HFFc6 (cell line): ENCODE measurements around the gene DACH2. TPM values are rescaled to one million over a fixed set of nuclear protein-coding genes. Genes with fewer than 3 reads are reported as not detected.
"Not testable (repeated sequence)": the region's sequence is repeated elsewhere in the genome, so short reads cannot be mapped to it uniquely, and the experiment has no call there.

Source experiments
- DNase-seq: peaks from one replicate; pipeline ENCODE4 v3.0.0-alpha.2; 2018
- H3K27ac Mint-ChIP-seq: 2 replicates; pipeline ENCODE4 v1.8.0; 2020; ENCODE audit warnings: mild to moderate bottlenecking, mixed read lengths
- H3K27me3 Mint-ChIP-seq: 2 replicates; pipeline ENCODE4 v1.8.0; 2021; ENCODE audit warnings: mild to moderate bottlenecking, moderate library complexity, mixed read lengths; ENCODE audit not compliant: insufficient read depth
- H3K36me3 Mint-ChIP-seq: 2 replicates; pipeline ENCODE4 v1.8.0; 2021; ENCODE audit warnings: low read depth, mixed read lengths
- H3K4me1 Mint-ChIP-seq: 2 replicates; pipeline ENCODE4 v1.8.0; 2020; ENCODE audit warnings: low read depth, mixed read lengths
- H3K4me3 Mint-ChIP-seq: 2 replicates; pipeline ENCODE4 v1.8.0; 2020; ENCODE audit warnings: mild to moderate bottlenecking, moderate library complexity, mixed read lengths
- H3K9me3 Mint-ChIP-seq: 2 replicates; pipeline ENCODE4 v1.8.0; 2020; ENCODE audit warnings: mild to moderate bottlenecking, mixed read lengths
- CTCF ChIP-seq: fragments of 200-600 bp; sonication (generic); IDR thresholded peaks from 2 replicates; pipeline ENCODE4 v1.5.0; 2021; ENCODE audit warnings: antibody characterized with exemption, mild to moderate bottlenecking
- total RNA-seq, 6 experiments: library from RNA; stranded (reverse); fragmentation: NEBNext Ultra II Directional; extraction: Animal tissue kit (Norgen Biotek cat#: 25700); gene quantifications; 2 replicates in 1 of 6; 3 replicates in 5 of 6; pipeline ENCODE4 v1.2.3, GENCODE V29; 2021

DACH2 gene
- total RNA-seq, 6 experiments from 2014 or later = not detected

GRCh38 chrX:86154553-86154952 is 6.3 kb downstream of the DACH2 start:
- H3K4me3 Mint-ChIP-seq = no peak overlapping the region
- DNase-seq = no peak
- peaks cover under 1% of the 10 kb centered on the region; the same call in 1 of the 2 replicates for H3K4me1 Mint-ChIP-seq
- no peaks in the 10 kb centered on the region for H3K9me3 Mint-ChIP-seq
- no peak overlapping the region for H3K27ac Mint-ChIP-seq
- no peaks in the 10 kb centered on the region for H3K36me3 Mint-ChIP-seq
- no peak for TF ChIP-seq CTCF
- peaks cover 5% of the 10 kb centered on the region; the same call in 1 of the 2 replicates for H3K27me3 Mint-ChIP-seq

GRCh38 chrX:86171366-86171765 is 23.1 kb downstream of the DACH2 start:
- no peaks in the 10 kb centered on the region for H3K4me1 Mint-ChIP-seq
- no peaks in the 10 kb centered on the region for H3K36me3 Mint-ChIP-seq
- H3K27me3 Mint-ChIP-seq = peaks cover 7% of the 10 kb centered on the region; the same call in 1 of the 2 replicates
- no peak overlapping the region for H3K4me3 Mint-ChIP-seq
- TF ChIP-seq CTCF = peak; percentile 67; the same call in 1 of the 2 replicates
- H3K9me3 Mint-ChIP-seq = no peaks in the 10 kb centered on the region
- DNase-seq = peak; percentile 30
- H3K27ac Mint-ChIP-seq = no peak overlapping the region

GRCh38 chrX:86178906-86179305 is 30.7 kb downstream of the DACH2 start:
- no peaks in the 10 kb centered on the region for H3K27me3 Mint-ChIP-seq
- H3K36me3 Mint-ChIP-seq = no peaks in the 10 kb centered on the region
- no peak for DNase-seq
- H3K27ac Mint-ChIP-seq = no peak overlapping the region
- no peak for TF ChIP-seq CTCF
- no peaks in the 10 kb centered on the region for H3K4me1 Mint-ChIP-seq
- H3K9me3 Mint-ChIP-seq = no peaks in the 10 kb centered on the region
- H3K4me3 Mint-ChIP-seq = no peak overlapping the region

- H3K4me3 Mint-ChIP-seq, H3K27me3 Mint-ChIP-seq, H3K27ac Mint-ChIP-seq, H3K9me3 Mint-ChIP-seq, H3K36me3 Mint-ChIP-seq, H3K4me1 Mint-ChIP-seq, DNase-seq: not testable (repeated sequence)
Measured at GRCh38 chrX:86181325-86181724, 33.1 kb downstream of the DACH2 start.

GRCh38 chrX:86192827-86193226 is 44.6 kb downstream of the DACH2 start:
- Mint-ChIP-seq H3K4me3 (no peak overlapping the region), H3K27me3 (no peaks in the 10 kb centered on the region; the same call in 1 of the 2 replicates), H3K27ac (no peak overlapping the region), H3K4me1 (no peaks in the 10 kb centered on the region), H3K36me3 (no peaks in the 10 kb centered on the region), H3K9me3 (peaks cover 4% of the 10 kb centered on the region; the same call in 1 of the 2 replicates)
- peak; percentile 53; the same call in 1 of the 2 replicates for TF ChIP-seq CTCF
- DNase-seq = no peak

GRCh38 chrX:86194758-86195157 is 46.5 kb downstream of the DACH2 start:
- H3K36me3 Mint-ChIP-seq = no peaks in the 10 kb centered on the region

More at GRCh38 chrX:86194758-86195157, 46.5 kb downstream of the DACH2 start:
- TF ChIP-seq CTCF = no peak
- Mint-ChIP-seq H3K9me3 (peaks cover 4% of the 10 kb centered on the region; the same call in 1 of the 2 replicates), H3K4me1 (no peaks in the 10 kb centered on the region), H3K27me3 (no peaks in the 10 kb centered on the region; the same call in 1 of the 2 replicates), H3K4me3 (no peak overlapping the region), H3K27ac (no peak overlapping the region)
- no peak for DNase-seq
